NCI-H146 (cell line): ENCODE results near the gene HTR4.
A peak's percentile ranks its signal among the peaks of the same experiment; 100 is the strongest.
"Not testable (repeated sequence)": the region's sequence is repeated elsewhere in the genome, so short reads cannot be mapped to it uniquely, and the experiment has no call there.

ENCODE experiments used
- DNase-seq: peaks from one replicate; lab custom pipeline; 2025; lab: John Stamatoyannopoulos, UW

The HTR4 gene

DNA sequence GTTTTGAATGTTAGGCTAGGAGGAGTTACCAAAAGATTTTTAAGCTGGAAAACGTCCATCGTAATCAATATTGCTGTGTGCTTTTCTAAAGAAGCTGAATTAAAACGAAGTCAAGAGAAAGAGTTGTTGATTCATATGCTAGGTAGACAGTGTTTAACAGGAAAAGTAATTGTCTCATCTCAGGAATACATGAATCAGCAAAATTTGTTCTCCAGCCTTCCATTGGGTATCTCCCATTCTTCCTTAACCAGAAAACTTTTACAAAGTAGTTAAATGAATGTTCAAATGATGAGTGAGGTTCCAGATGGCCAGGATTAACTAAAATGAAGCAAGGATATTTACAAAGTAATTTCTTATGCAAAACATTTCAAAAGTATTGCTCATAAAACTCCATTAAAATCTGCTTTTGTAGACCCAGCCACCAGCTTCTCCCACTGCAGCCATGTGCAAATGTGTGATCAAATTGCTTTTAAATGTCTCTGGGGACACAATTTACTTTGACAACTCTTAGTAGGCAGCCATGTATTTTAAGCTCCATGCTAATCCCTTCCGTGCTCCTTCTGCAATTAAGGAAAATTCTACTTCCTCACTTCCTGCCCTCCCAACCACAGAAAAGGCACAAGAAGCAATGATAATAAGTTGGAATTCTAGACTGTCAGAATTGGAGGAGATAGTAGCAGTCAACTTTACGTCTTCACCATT, 121.2 kb downstream of the HTR4 start:
- no peak for DNase-seq

DNA sequence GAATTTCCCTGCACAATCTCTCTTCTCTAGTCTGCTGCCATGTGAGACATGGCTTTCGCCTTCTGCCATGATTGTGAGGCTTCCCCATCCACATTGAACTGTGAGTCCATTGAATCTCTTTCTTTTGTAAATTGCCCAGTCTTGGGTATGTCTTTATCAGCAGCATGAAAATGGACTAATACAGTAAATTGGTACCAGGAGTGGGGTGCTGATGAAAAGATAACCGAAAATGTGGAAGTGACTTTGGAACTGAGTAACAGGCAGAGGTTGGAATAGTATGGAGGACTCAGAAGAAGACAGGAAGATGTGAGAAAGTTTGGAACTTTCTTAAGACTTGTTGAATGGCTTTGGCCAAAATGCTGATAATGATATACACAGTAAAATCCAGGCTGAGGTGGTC, 124.9 kb downstream of the HTR4 start:
- DNase-seq: not testable (repeated sequence)

DNA sequence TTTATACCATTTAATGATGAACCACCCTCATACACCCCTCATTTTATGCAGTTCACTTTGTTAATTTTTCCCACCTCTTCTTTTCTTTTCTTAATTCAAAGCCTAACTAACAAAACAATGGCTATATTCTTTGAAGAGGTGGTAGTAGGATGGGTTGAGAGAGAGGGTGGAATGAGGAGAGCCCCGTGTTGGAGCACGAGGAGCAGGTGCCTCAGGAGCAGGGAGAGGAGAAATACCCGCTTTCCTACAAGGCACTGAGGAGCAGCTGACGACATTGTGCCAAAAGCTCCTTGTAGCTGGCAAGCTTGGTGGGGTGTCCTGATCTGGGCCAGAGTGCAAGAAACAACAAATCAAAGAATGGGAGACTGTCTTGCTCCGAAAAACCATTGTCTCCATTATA, 129.6 kb downstream of the HTR4 start:
- no peak for DNase-seq

DNA sequence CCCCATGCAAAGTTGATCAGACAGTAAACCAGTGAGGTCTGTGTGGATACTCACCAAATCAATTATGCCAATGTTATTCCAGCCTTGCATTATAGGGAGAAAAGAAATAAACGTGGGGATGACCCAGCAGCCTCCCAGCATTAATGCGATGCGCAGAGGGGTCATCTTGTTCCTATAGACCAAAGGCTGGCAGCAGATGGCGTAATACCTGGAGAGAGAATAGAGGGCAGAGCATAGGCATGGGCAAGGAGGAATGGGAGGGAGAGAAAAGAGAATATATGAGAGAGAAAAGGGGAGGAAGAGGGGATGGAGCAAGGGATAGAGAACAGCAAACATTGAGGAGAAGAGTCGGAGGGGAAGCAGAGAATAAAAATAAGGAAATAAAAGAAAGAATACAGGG, 131.2 kb downstream of the HTR4 start:
- DNase-seq: no peak

DNA sequence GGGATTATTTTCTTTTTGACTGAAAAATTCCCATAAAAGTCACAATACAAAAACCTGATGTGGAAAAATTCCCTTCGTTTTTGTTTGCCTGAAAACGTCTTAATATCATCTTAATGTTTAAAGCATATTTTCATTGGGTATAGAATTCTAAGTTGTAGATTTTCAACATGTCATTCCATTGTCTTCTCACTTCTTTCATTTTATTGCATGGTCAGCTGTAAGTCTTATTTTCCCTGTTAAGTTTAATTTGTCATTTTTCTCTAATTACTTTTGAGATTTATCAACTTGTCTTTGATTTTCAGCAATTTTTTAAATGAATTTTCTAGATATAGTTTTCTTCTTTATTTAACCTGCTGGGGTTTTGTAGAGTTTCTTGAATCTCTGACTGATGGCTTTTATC, 138.9 kb downstream of the HTR4 start:
- no peak for DNase-seq

DNA sequence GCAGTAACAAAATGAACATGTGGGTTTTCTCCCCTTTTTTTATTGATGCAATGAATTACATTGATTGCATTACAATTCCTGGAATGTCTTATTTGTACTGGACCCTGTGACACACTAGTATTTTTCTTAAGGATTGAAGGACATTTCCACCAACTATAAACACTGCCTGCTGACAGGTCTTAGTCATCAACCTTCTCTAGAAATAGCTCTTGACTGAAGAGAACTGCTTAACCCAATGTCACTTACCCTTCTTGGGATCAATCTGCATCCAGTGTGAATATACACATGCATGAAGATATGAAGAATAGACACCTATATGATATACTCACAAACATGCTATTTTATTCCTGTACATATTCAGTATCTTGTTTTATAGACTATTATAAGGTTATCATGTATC, 140.0 kb downstream of the HTR4 start:
- no peak for DNase-seq

DNA sequence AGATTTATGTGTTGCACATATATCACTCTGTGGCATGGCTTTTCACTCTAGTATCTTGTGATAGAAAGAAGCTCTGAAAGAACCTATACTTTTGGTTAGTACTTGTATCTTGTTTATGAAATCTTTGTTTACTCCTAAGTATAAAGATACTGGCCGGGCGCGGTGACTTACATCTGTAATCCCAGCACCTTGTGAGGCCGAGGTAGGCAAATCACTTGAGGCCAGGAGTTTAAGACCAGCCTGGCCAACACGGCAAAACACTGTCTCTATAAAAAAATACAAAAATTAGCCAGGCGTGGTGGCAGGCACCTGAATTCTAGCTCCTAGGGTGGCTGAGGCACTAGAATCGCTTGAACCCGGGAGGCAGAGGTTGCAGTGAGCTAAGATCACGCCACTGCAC, 141.8 kb downstream of the HTR4 start:
- DNase-seq: no peak

DNA sequence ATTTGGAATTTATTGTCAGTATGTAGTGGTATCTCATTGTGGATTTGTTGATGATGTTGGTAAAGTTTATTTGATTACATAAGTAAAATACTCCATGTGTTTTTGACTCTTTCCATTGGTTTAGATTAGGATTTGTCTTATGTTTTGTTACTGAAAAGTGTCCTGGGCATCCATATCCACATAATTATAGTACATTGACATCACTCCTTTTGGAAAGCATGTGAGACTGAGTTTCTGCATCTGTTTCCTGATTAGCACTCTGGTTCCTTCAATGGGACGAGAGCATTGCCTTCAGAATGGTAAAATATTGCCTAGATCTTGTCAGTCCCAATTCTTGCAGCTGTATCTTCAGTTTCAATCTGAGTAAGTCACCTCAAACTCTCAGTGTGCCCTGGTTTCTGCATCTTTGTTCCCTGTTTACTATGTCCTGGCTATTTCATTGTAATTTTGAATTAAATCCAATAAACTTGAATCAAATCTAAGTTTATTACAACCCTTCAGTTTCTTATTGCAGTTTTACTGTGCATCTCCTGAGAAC, 142.4 kb downstream of the HTR4 start:
- DNase-seq: no peak

DNA sequence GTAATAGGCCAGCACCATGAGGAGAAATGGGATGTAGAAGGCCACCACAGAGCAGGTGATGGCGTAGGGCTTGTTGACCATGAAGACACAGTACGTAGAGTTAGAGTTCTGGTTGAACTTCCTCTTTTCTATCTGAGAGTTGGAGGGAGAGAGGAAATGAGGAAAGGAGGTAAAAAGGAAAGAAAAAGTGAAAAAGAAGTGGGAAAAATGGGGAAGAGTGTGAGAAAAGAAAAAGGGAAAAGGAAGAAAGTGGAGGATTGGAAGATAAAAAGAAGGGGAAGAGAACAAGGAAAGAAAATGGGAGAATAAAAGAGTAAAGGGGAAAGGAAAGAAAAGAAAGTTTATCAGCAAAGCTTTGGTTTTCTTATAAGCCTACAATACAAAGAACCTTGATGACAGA, 144.4 kb downstream of the HTR4 start:
- DNase-seq: no peak

DNA sequence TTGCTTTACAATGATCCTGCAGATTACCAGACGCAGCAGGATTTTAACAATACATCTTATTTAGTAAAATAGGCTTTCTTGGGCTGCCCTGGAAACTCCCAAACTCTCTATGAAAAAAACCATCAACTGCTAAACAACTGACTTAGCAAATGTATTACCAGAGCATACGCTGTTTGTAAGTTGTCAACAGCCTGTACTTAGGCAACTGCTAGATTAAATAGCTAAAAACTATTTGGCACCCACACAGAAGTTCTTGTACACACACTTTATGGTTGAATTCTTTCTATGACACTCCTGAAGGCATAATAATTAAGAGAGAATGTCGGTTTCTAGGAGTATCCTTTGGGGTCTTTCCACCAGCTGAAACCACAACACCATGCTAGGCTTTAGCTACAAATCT, 146.7 kb downstream of the HTR4 start:
- no peak for DNase-seq

DNA sequence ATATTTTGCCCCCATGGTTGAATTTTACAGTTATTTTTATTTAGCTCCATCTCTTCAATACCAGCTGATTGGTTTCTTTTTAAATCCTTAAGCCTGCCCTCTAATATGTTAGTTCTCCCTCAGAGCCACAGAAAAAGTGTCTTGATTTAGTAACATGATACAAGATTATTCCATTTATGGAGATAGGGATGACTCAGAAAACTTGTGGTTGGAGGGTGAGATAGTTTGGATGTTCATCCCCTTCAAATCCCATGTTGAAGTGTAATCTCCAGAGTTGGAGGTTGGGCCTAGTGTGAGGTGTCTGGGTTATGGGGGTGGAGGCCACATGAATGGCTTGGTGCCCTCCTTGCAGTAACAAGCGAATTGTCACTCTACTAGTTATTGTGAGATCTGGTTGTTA, 154.9 kb downstream of the HTR4 start:
- DNase-seq: no peak

DNA sequence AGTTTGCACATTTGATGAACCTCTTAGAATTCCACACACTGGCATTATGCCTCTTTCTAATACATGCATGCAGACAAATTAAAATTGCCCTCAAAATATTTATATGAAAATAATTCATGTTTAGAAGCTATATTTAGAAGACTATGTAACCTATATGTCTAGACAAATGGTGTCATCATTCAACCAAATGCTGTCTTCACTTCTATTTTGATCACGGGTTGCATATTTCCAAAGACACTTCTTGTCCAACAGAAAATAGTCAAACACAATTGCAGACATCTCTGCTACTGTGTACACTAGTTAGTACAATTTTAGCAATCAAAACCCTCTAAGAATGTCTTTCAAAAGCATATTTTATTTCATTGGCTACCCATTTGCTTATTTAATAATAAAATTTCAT, 156.6 kb downstream of the HTR4 start:
- DNase-seq: no peak

DNA sequence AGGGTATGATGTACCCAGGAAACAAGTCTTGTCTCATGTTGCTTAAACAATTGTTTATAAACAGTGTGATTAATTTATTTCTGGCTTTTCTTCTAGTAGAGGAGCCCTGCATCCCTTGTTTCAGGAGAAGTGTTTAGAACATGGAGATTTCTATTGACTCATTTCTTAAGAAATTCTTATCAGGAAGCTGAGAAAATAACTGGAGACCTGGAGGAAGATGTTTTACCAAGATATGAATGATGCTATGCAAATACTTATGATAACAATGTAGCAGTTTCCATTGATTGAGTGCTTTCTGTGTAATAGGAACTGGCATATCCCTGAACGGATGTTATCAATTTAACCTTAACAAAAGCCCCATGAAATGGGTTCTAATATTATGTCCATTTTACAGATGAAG, 162.0 kb downstream of the HTR4 start:
- no peak for DNase-seq

DNA sequence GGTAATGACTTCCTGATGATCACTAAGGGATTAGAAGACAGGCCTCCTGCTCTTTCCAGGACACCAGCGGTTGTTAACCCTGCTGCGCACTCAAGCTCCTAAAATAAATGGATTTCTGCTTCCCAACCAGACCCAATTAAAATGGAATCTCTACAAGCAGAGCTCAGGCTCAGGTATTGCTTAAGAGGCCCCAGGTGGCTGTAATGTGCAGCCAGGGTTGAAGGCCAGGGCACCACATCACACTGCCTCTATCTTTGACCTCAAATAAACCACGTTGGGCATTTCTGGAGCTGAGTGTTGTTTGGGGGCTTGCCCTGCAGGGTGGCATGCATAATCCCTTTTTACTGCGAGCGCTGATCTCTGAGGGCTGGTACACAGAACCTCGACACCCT, 162.5 kb downstream of the HTR4 start:
- no peak for DNase-seq

DNA sequence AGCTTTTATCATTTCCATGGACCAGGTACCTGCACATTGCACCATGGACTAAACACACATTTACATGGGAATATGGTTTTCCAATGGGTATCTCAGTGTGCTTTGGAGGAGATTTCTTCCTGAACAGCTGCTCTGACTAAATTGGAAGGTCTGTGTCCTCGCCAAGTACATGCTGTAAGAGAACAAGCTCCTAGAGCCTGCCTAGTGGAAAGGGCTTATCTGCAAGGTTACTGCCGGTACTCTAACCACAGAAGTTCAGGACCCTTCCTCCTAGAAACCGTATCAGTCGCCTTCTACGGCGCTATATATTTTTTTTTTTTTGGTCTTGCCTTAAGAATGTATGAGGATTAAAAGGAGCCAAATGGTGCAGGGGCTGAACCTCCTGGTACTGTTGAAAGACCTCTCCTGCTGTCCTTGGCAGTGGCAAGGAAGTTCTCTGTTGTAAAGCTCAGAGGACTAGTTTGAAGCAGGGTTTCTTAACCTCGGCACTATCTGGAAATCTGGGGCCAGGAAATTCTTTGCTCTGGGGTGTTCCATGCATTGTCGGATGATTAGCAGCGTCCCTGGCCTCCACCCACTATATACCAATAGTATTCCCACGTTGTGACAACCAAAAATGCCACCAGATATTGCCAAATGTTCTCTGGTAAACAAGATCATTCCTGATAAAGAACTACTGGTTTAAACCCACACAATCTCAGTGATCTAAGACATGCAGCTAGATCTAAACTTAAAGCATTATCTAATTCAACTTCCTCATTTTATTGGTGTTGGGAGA, 163.1 kb downstream of the HTR4 start:
- DNase-seq: no peak

DNA sequence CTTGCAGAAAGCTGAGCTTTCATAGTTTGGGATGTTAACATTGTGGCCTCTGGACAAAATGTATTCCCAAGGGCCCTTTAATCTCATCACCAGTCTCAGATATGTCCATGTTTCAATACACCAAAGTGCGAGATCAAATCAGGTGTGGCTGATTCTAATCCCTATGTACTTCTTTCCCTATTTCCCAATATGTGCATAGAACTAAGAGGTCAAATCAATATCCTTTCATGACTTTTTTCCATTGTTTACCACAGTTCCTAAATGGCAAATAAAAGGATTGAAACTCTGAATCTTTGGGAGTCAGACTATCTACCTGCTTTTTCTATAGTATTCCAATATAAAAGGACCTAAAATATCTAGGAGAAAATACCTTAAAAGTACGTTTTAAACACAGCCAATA, 165.6 kb downstream of the HTR4 start:
- no peak for DNase-seq

DNA sequence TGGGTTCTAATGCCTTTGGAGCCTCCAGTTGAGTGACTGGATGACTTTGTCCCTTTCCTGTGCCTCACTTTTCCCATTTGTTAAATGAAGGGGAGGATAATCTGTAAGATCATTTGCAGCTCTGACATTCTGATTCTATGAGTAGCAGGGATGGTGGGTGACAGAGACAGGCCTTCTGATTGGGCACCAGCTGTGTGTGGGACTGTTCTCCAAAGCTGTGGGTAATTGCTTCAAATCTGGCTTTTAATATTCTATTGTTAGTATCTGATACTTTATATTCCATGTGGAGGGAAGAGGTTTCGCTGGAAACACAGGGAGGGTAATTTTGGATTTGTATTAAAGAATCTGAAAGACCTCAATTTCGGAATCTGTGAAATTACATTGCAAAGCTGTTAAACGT, 167.9 kb downstream of the HTR4 start:
- DNase-seq: no peak

DNA sequence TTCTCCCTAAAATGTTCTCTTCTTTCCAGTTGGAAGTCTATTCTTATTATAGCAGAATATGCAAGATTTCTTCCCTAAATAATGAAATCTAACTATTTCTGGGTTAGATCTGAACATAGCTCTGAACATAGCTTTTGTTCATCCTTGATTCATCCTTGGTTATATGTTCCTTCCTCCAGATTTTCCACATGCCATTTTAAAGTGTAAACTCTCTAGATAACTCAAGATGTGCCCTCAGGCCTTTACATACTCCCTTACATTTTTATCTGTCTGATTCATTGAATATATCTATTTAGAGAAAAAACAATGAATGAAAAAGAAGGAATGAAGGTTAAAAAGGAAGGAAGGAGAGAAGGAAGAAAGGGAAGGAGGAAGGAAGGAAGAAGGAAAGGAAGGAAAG, 169.7 kb downstream of the HTR4 start:
- no peak for DNase-seq

DNA sequence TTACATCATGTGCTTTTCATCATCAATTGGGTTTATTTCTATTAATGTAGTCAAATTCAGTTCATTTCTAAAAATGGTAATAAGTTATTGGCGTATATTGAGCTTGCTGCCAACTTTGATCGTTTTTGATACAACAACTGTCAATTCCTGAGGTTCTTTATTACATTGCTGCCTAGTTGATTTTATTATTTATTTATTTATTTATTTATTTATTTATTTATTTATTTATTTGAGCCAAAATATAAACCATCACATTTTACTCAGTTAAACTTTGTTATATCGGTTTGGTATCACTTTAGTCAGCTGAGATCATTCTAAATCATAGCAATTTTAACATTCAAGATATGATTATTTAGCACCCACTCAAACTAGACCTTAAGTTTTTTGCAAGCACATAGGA, 170.6 kb downstream of the HTR4 start:
- no peak for DNase-seq

DNA sequence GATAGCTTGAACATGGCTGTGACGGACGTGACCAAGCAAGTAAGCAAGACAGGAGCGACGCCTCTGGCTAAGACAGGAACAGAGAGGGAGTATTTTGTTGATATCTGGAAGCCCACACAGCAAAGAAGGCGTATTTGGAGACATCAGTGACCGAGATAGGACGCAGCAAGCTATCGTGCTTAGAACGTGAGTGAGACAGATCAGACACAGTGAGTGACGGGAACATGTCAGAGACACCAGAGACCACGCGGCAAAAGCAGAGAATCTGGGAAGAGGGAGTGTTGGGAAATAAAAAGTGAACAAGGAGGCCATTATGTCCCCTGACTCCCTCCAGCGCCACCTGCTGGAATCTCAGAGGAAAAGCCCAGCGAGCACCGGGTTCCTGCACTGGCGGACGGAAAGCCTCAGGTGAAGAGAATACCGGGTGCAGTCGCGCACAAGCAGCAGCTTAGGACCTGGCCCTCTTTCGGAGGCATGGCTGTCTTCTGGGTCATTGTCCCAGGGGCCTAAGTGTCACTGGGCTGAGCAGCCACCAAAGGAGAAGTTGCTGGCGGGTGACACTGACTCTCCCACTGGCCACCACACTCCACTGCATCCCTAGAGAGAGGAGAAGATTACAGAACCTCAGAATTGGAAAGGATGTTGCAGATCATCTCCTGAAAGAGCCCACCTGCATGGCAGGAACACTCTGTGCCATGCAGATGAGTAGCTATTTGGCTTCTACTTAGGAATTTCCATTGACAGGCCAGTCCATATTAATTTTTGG, 171.4 kb downstream of the HTR4 start:
- DNase-seq: peak; percentile 56

DNA sequence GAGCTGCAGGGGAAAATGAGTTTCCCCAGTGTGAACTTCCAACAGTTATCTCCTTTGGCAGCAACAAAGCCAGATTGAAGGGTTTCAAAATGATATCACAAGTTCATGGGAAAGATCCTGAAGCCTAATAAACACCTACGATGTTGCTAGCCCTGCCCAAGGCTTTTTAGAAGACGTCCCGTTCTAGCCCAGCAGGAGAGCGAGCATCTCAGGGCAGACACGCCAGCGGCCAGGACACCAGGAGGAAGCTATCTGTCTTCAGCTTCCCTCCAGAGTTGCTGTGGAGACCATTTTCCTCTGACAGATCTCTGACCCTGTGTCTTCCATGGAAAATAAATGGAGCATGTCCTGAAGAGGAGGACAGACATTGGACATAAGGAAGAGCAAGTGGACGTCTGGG, 172.1 kb downstream of the HTR4 start:
- no peak for DNase-seq

DNA sequence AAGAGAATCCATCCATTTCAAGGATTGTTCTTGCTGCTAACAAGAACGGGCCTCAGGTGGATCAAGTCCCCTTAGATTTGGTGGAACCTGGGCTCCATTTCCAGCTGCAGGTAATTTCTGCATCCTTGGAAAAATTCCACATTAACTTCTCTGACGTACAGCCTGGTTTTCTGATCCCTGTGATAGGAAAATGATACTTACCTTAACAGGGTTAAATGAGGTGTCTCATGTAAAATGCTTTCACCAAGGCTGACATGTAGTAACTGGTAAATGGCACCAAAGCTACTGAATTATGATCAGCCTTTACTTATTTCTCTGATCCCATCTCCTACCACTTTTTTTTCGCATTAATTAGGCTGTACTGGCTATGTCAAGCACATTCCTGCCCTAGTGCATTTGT, 176.9 kb downstream of the HTR4 start:
- no peak for DNase-seq

DNA sequence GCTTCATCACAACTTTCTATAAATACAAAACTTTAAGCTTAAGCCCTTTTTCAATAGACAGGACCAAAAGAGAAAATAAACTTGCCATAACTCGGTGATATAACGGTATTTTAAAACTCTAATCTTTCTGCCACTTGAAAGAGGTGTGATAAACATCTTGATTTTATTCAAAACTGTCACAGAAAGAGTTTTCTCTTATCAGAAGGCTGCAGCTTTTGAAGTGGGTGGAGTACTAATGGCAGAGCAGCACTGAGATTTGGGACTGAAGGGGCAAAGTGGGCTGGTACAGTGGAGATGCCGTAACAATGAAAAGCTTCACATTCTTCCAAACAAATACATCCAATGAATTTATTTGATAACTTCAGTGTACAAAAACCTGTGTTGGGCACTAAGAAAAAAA, 178.0 kb downstream of the HTR4 start:
- no peak for DNase-seq
